HepG2 (cell line): ENCODE data around the gene PRPSAP1. TPM values are rescaled to one million over a fixed set of nuclear protein-coding genes. Genes with fewer than 3 reads are reported as not detected.

Experiments
- CCAR2 ChIP-seq: fragments of 200-400 bp; formaldehyde crosslinking; optimal IDR thresholded peaks from 2 replicates; pipeline ENCODE3; 2018; ENCODE audit warnings: low read depth, mild to moderate bottlenecking, low read length, moderate library complexity
- CENPX ChIP-seq: sonication (generic); formaldehyde crosslinking; IDR thresholded peaks from 2 replicates; pipeline ENCODE4 v1.9.0; 2021; ENCODE audit warnings: mild to moderate bottlenecking, missing genetic modification reagents, moderate library complexity
- HOXA5 ChIP-seq: sonication (generic); formaldehyde crosslinking; IDR thresholded peaks from 2 replicates; pipeline ENCODE4 v1.4.0; 2020; ENCODE audit warnings: missing genetic modification reagents
- MTERF4 ChIP-seq: sonication (generic); formaldehyde crosslinking; IDR thresholded peaks from 2 replicates; pipeline ENCODE4 v1.8.0; 2023; ENCODE audit warnings: mild to moderate bottlenecking, missing genetic modification reagents
- SSRP1 ChIP-seq: IDR thresholded peaks from 2 replicates; pipeline ENCODE4 v1.6.1; 2016; ENCODE audit warnings: control low read depth
- ZNF142 ChIP-seq: sonication (generic); formaldehyde crosslinking; IDR thresholded peaks from 2 replicates; pipeline ENCODE4 v1.4.0; 2020; ENCODE audit warnings: missing genetic modification reagents
- polyA plus RNA-seq, 8 experiments: library from polyadenylated mRNA; depleted of rRNA in 3 of 8; stranded (reverse) in 7 of 8; unstranded in 1 of 8; fragments of >200 nt; fragmentation: Illumina TruSeq in 4 of 8; extraction: Trizol in 4 of 8; gene quantifications; 2 replicates each; pipeline versions ENCODE4 v1.2.1 to v1.2.3, GENCODE V29; 2011 to 2016; ENCODE audit warnings: low read depth in 4 of 8, missing spikeins in 1 of 8, mixed read lengths in 1 of 8; ENCODE audit not compliant: insufficient read depth in 1 of 8
- total RNA-seq, 5 experiments: library from RNA; depleted of rRNA; stranded (reverse); fragments of >200 nt; fragmentation: Illumina TruSeq; extraction: Trizol; gene quantifications; 2 replicates each; pipeline ENCODE4 v1.2.3, GENCODE V29; 2016; ENCODE audit warnings: low read depth in 1 of 5

PRPSAP1 gene
- total and polyA plus RNA-seq, 2 of the 13 experiments (the other 11 are each of a cell fraction or from before 2014, with no cell fraction given) = 91.1 to 314 TPM

- TF ChIP-seq MTERF4 (0 out of 2 replicates have a peak, but pooled peaks have one; percentile 51), CENPX (no peak), CCAR2 (no peak), SSRP1 (CRISPR knock-in tag) (peak; percentile 68; the same call in 1 of the 2 replicates), ZNF142 (CRISPR knock-in tag) (0 out of 2 replicates have a peak, but pooled peaks have one; percentile 0), HOXA5 (CRISPR knock-in tag) (no peak)
- TF ChIP-seq, all 625 proteins: peak for 5
Observed at GRCh38 chr17:76378548-76379274, 25.0 kb upstream of the PRPSAP1 start (continued).
